Measurements from ENCODE around the gene LAMC1. TPM values are rescaled to one million over a fixed set of nuclear protein-coding genes. Genes with fewer than 3 reads are reported as not detected.

LAMC1 gene
- polyA plus RNA-seq, 1 donor (not counting 4 experiments of a cell fraction or from before 2014, with no cell fraction given): 66.6 TPM

GRCh38 chr1:183040547-183040971 lies 17.3 kb downstream of the LAMC1 start:
- no peak overlapping the region for H3K27ac ChIP-seq (ENCODE audit: control insufficient read depth, insufficient read depth, low read length)
- no peak for TF ChIP-seq EZH2 (IDR thresholded peaks at IDR 0.05; ENCODE audit: low read length)
- TF ChIP-seq, protein P1, sequence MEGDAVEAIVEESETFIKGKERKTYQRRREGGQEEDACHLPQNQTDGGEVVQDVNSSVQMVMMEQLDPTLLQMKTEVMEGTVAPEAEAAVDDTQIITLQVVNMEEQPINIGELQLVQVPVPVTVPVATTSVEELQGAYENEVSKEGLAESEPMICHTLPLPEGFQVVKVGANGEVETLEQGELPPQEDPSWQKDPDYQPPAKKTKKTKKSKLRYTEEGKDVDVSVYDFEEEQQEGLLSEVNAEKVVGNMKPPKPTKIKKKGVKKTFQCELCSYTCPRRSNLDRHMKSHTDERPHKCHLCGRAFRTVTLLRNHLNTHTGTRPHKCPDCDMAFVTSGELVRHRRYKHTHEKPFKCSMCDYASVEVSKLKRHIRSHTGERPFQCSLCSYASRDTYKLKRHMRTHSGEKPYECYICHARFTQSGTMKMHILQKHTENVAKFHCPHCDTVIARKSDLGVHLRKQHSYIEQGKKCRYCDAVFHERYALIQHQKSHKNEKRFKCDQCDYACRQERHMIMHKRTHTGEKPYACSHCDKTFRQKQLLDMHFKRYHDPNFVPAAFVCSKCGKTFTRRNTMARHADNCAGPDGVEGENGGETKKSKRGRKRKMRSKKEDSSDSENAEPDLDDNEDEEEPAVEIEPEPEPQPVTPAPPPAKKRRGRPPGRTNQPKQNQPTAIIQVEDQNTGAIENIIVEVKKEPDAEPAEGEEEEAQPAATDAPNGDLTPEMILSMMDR (optimal IDR thresholded peaks at IDR 0.05 in 1 of 3, IDR thresholded peaks at IDR 0.05 in 1 of 3, conservative IDR thresholded peaks at IDR 0.05 in 1 of 3; ENCODE audit: extremely low read depth in 1 of 3, insufficient read depth in 2 of 3, low read length in 3 of 3): no peak
- peaks cover 3% of the 10 kb centered on the region for H3K9me1 ChIP-seq (ENCODE audit: control insufficient read depth, extremely low read depth, insufficient read depth, low read length)
- no peak overlapping the region for H3K4me2 ChIP-seq (ENCODE audit: control insufficient read depth, extremely low read depth, insufficient read depth, low read depth, low read length)
- peaks cover 4% of the 10 kb centered on the region for H3K4me1 ChIP-seq (ENCODE audit: control insufficient read depth, extremely low read depth, insufficient read depth, low read length)
- peaks cover 0 to 8% of the 10 kb centered on the region in 2 experiments for H3K36me3 ChIP-seq (ENCODE audit: control insufficient read depth in 2 of 2, extremely low read depth in 1 of 2, insufficient read depth in 2 of 2, low read length in 2 of 2)
- DNase-seq (ENCODE audit: low read depth, low spot score): no peak
- H3K9ac ChIP-seq (ENCODE audit: control insufficient read depth, extremely low read depth, insufficient read depth, low read length): no peak overlapping the region
- H3K4me3 ChIP-seq (ENCODE audit: control insufficient read depth in 2 of 3, extremely low read depth in 1 of 3, insufficient read depth in 2 of 3, low read depth in 1 of 3, low read length in 3 of 3): no peak overlapping the region
- no peak overlapping the region for H2AFZ ChIP-seq (ENCODE audit: control insufficient read depth, low read length)
- no peak for FAIRE-seq
- H4K20me1 ChIP-seq (ENCODE audit: control insufficient read depth, extremely low read depth, insufficient read depth, low read length): peaks cover 14% of the 10 kb centered on the region
- no peaks in the 10 kb centered on the region for H3K9me3 ChIP-seq (ENCODE audit: control insufficient read depth, low read depth, low read length)
- dilution Hi-C loops (cut with MboI; ENCODE audit: extremely low pct_ligation_motif_present, low sequenced_read_pairs): no loop called here
- no peaks in the 10 kb centered on the region for H3K27me3 ChIP-seq (ENCODE audit: control insufficient read depth, extremely low read depth, insufficient read depth, low read length)
- H3K79me2 ChIP-seq (ENCODE audit: control insufficient read depth, insufficient read depth, low read length): peaks cover 75% of the 10 kb centered on the region

- DNase-seq (ENCODE audit: low read depth, low spot score): no peak
- no peak overlapping the region for H3K27ac ChIP-seq (ENCODE audit: control insufficient read depth, insufficient read depth, low read length)
- TF ChIP-seq EZH2 (IDR thresholded peaks at IDR 0.05; ENCODE audit: low read length): no peak
- TF ChIP-seq, protein P1 (optimal IDR thresholded peaks at IDR 0.05 in 1 of 3, IDR thresholded peaks at IDR 0.05 in 1 of 3, conservative IDR thresholded peaks at IDR 0.05 in 1 of 3; ENCODE audit: extremely low read depth in 1 of 3, insufficient read depth in 2 of 3, low read length in 3 of 3): no peak
- no peak for FAIRE-seq
- no peaks in the 10 kb centered on the region for H3K9me3 ChIP-seq (ENCODE audit: control insufficient read depth, low read depth, low read length)
- peaks cover 3% of the 10 kb centered on the region for H3K9me1 ChIP-seq (ENCODE audit: control insufficient read depth, extremely low read depth, insufficient read depth, low read length)
- dilution Hi-C loops (cut with MboI; ENCODE audit: extremely low pct_ligation_motif_present, low sequenced_read_pairs): no loop called here
- no peak overlapping the region for H2AFZ ChIP-seq (ENCODE audit: control insufficient read depth, low read length)
- H3K9ac ChIP-seq (ENCODE audit: control insufficient read depth, extremely low read depth, insufficient read depth, low read length): no peak overlapping the region
- peaks cover 85% of the 10 kb centered on the region for H3K79me2 ChIP-seq (ENCODE audit: control insufficient read depth, insufficient read depth, low read length)
- peaks cover 0 to 4% of the 10 kb centered on the region in 2 experiments for H3K36me3 ChIP-seq (ENCODE audit: control insufficient read depth in 2 of 2, extremely low read depth in 1 of 2, insufficient read depth in 2 of 2, low read length in 2 of 2)
- no peak overlapping the region for H3K4me2 ChIP-seq (ENCODE audit: control insufficient read depth, extremely low read depth, insufficient read depth, low read depth, low read length)
- H3K27me3 ChIP-seq (ENCODE audit: control insufficient read depth, extremely low read depth, insufficient read depth, low read length): no peaks in the 10 kb centered on the region
- peaks cover 14% of the 10 kb centered on the region for H4K20me1 ChIP-seq (ENCODE audit: control insufficient read depth, extremely low read depth, insufficient read depth, low read length)
- no peak overlapping the region for H3K4me3 ChIP-seq (ENCODE audit: control insufficient read depth in 2 of 3, extremely low read depth in 1 of 3, insufficient read depth in 2 of 3, low read depth in 1 of 3, low read length in 3 of 3)
- H3K4me1 ChIP-seq (ENCODE audit: control insufficient read depth, extremely low read depth, insufficient read depth, low read length): peaks cover 4% of the 10 kb centered on the region
Measured at GRCh38 chr1:183043254-183043653, 20.0 kb downstream of the LAMC1 start.

Data from keratinocyte (primary cell).